HL-60 (cell line): ENCODE results near the gene STAMBP.
A peak's percentile ranks its signal among the peaks of the same experiment; 100 is the strongest.

Experiments
- CTCF ChIP-seq: IDR thresholded peaks from one replicate; pipeline ENCODE4 v1.5.1; 2011; ENCODE audit warnings: low read length, control low read depth, inconsistent platforms; ENCODE audit not compliant: insufficient read depth
- POLR2AphosphoS5 ChIP-seq: IDR thresholded peaks from 2 replicates; pipeline ENCODE4 v1.6.1; 2012; ENCODE audit warnings: low read depth
- REST ChIP-seq: IDR thresholded peaks from 2 replicates; pipeline ENCODE4 v1.6.1; 2012; ENCODE audit warnings: low read depth; ENCODE audit not compliant: insufficient replicate concordance
- SPI1 ChIP-seq: IDR thresholded peaks from 2 replicates; pipeline ENCODE4 v1.6.1; 2012; ENCODE audit warnings: low read depth, mild to moderate bottlenecking, borderline replicate concordance

GRCh38 chr2:73890301-73891092, 61.7 kb downstream of the STAMBP start:
- TF ChIP-seq CTCF (no peak), POLR2AphosphoS5 (no peak), REST (peak; percentile 40), SPI1 (no peak)
